Measurements from ENCODE around the gene POLG.

GRCh38 chr15:89366656-89367393 is 32.2 kb upstream of the POLG start:
- TF ChIP-seq CTCF (IDR thresholded peaks at IDR 0.05; ENCODE audit: poor library complexity, severe bottlenecking), result no peak
- TF ChIP-seq TAF1 (IDR thresholded peaks at IDR 0.05; ENCODE audit: low read depth), result no peak

Data from neural cell (in vitro differentiated cells).